Activated CD4-positive, alpha-beta T cell treated with anti-CD3 and anti-CD28 coated beads, Interleukin-2, amount 50 U/mL, for 48 hours (primary cell): ENCODE results near the gene CUL9.
A peak's percentile ranks its signal among the peaks of the same experiment; 100 is the strongest.

Source experiments
- DNase-seq, 2 experiments: peaks; one replicate each; pipeline ENCODE4 v3.0.0-alpha.2; 2020

CUL9 gene

DNA sequence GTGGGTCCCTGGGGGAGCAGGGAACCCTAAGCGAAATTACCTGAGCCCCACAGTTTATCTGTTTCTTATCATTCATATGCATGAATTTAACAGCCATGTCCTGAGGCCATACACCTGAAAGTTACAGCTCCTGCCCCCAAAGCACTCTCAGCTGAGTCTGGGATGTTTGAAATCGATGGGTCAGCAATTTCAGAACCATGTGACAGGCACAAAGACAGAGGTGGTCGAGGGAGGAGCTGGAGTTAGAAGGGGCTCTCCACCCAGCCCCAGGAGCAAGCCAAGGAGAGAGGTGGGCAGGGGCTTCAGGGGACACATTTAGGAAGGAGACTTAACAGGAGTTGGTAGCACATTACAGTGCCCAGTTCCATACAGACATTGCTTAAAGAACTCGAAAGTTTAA, 76.2 kb downstream of the CUL9 start:
- no peak for DNase-seq

DNA sequence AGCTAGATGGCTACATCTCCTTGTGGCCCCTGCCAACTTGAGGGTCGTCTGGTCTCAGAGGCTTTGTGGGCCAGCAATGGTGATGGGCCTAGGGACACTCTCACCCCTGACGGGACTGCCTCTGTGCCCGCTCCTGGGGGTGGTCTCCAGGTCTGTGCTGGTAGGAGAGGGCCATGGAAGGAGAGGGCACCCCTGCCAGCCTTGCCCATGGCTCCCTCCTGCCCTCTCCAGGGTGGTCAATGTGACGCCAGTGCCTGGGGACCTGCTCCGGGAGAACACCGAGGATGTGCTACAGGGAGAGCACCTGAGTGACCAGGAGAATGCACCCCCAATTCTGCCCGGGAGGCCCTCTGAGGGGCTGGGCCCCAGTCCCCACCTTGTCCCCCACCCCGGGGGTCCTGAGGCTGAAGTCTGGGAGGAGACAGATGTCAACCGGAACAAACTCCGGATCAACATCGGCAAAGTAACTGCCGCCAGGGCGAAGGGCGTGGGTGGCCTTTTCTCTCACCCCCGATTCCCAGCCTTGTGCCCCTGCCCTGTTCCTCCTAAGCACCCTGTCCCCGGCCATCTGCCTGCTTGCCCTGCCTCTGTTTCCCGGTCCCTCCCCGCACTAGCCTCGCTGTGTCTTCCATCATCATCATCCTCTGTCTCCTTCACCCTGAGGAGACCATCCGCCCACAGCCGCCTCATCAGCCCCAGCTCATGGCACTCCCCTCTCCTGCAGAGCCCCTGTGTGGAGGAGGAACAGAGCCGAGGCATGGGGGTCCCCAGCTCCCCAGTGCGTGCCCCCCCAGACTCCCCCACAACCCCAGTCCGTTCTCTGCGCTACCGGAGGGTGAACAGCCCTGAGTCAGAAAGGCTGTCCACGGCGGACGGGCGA, 77.1 kb downstream of the CUL9 start:
- DNase-seq = no peak

DNA sequence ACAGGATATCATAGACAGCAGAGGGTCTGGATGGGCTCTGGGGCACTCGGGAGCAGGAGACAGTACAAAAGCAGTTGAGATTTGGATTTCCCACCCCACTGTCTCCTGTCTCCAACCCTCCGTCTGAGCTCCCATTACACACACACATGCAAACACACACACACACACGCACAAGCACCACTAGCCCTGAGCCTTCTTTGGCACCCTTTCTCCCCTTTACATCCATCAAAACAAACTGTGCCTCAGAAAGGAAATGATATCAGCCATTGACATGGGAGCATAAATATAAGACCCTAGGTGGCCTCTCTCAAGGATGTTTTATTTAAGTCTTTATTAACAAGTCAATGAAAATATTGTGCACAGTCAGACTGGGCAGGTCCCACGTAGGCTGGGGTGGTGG, 78.8 kb downstream of the CUL9 start:
- DNase-seq = no peak

DNA sequence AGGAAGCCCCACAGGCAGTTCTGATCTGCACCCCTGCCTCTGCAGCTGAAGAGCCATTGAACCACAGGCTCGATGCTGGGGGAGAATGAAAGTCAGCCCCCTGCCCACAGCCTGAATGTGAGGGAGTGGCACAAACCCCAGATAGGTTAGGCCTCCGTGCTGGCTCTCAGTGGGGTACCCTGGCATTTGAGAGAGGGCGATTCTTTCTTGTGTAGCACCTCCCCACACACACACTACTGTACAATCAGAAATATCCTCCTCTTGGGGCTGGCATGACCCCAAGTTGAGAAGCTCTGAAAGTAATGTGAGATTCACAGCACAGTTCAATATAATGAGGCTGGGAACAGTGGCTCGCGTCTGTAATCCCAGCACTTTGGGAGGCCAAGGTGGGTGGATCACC, 79.2 kb downstream of the CUL9 start:
- DNase-seq = no peak

DNA sequence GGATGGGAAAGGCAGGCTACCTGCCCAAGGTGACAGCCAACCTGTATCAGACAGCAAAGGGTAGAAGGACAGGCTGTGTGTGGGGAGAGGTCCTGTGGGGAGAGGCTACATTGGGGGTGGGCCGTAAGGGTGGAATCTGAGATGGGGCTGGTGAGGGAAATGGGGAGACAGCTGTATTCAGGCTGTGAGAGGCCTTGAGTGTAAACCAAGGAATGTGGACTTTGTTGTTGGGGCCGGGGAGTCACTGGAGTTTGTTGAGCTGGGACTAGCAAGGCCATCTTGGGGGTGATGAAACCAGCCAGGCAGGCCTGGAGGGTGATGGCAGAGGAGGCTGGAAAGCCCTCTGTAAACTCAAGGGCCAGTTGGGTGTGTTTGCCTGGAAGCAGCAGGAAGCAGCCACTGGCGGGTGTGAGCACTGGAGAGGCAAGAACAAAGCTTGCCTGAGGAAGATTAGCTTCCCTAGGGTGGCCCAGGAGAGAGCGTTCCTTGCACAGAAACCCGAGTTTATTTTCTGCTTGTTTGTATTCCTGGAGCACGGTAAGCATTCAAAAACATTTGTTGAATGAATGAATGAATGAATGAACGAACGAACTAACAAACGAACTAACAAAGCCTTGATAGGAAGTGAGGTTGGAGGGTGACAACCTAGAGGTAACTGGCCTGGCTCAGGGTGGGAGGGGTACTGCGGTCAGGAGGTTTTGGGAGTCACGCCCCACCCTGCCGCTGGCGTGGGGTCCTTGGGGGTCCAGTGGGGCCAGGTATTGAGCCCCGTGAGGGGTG, 80.2 kb downstream of the CUL9 start:
- DNase-seq = no peak

DNA sequence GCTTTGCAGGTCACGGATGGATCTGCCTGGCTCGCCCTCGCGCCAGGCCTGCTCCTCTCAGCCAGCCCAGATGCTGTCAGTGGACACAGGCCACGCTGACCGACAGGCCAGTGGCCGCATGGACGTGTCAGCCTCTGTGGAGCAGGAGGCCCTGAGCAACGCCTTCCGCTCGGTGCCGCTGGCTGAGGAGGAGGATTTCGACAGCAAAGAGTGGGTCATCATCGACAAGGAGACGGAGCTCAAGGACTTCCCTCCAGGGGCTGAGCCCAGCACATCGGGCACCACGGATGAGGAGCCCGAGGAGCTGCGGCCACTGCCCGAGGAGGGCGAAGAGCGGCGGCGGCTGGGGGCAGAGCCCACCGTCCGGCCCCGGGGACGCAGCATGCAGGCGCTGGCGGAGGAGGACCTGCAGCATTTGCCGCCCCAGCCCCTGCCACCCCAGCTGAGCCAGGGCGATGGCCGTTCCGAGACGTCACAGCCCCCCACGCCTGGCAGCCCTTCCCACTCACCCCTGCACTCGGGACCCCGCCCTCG, 80.9 kb downstream of the CUL9 start:
- DNase-seq = no peak

DNA sequence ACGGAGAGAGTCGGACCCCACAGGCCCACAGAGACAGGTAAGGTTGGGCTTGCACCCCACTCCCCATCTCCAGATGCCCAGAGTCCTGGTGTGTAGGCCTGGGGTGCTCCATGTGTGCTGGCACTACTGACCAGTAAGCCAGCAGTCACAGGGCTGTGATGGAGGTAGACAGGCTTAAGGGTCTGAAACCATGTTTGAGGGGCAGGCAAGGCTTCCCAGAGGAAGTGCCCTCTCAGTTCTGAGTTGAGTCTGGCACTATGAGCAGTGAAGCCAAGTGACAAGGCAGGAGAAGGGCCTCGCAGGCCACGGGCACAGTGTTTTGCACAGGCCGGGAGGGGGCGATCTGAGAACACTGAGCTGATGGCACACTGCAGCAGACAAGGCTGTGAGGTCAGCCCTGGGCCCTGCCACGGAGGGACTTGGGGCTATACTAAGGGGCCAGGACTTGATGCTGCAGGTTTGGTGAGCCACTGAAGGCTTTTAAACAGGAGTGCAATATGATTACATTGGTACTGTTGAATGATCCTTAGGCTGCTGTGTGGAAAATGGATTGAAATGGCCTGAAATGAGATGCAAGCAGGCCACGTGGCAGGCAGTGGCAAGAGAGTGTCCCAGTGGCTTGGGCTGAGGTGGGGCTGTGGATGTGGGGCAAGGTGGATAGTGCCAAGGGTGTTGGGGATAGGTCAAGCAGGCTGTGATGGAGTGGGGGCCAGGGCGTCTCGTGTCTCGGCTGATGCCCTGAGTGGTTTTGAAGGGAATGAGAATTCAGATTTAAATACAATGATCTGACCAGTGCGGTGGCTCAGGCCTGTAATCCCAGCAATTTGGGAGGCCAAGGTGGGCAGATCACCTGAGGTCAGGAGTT, 81.5 kb downstream of the CUL9 start:
- DNase-seq = peak; percentile 81 to 86

DNA sequence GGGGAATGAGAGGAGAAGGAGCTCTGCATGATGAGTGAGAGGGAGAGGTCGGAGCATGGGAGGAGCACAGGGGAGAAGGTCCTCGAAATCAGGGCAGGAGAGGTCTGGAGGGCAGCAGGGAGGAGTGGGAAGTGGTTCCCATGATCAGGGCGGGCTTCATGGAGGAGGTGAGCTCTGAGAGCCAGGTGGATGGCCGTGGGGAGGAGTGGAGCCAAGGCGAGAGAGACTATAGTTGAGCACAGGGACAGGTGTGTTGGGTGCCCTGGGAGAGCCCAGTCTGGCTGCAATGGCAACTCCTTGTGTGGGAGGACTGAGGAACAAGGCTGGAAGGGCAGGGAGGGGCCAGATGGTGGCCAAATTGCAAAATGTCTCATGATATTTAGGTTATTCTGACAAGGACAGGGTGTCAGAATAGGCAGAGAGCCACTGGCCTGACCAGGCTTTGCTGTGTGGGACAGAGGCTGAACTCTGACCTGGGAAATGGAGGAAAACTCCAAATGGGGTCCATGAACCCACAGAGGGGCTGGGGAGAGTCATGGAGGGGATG, 82.7 kb downstream of the CUL9 start:
- DNase-seq = no peak

DNA sequence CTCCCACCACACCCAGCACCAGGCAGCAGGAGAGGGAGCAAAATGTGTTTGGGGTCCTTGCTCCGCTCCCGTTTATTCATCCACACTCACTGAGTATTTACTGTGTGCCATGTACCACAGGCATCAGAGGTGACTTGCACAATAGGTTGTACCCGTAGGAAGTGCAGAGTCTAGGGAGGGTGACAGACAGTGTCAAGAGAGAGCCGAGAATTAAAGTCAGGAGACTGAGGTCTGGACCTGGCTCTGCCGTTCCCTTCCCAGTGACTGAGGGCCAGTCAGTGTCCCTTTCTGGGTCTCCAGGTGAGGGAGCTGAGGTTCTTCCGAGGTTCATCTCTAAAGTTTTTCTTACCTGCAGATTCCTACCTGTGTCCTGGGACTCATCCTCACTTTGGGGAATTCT, 83.6 kb downstream of the CUL9 start:
- no peak for DNase-seq

DNA sequence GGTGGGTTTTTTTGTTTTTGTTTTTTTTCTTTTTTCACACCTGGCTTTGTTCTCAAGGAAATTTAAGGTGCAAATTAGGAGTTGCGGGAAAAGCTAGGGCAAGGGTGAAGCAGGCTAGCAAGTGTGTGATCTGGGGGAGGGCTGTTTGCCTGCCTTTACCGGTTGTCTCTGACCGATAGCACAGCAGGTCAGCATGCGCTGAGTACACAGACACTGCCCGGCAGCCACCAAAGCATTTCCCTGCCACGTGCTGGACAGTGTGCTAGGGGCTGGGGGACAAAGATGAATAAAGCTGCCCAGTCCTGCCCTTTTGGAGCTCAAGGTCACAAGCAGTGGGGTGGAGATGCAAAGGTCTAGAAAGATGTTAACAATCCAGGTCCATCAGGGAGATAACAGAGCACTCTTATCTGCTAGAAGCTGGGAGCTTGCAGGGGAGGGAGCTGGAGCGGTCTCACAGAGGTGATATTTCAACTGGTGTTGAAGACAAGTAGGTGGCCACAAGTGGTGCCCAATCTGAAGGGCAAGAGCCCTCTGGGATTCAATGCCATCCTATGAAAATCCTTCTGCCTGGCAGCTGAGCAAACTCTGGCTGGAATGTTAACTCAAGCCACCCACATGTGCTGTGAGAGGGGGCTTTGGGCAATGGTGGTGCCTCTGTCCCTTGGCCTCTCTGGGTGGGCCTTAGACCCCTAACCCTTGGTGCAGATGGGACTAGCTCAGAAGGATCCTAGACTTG, 85.8 kb downstream of the CUL9 start:
- no peak for DNase-seq

DNA sequence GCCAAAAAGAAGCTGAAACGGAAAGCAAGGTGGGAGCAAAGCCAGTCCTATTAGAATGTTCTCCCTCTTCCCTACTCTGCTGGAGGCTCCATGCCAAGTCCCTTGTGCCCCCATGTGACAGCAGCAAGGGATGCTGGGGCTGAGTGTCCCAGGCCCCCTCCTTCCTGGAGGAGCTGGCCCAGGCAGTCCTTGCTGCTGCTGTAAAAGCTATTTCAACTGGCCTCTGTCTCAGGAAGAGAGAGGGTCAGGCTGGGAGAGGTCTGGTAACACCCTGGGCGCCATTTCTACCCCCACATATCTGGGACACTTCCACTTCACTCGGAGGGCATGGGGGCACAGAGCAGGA, 86.3 kb downstream of the CUL9 start:
- no peak for DNase-seq

DNA sequence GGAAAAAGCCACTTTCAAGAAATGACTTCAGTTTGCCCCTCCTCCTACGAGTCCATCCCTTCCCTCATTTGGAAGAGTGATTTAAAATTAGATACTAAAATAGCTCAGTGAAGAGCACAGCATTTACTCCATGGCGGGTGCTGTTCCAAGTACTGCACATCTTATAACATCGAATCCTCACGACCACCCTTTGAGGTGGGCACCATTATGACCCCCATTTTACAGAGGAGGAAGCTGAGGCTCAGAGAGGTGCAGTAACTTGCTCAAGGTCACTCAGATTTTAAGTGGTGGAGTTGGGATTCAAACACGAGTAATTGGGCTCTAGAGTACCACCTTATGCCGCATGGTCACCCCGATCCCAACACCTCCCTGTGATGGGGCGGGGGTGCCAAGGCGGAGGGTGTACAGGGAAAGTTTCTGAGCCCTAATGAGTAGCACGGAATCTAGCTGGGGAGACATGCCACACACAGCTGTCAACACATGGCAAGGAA, 86.8 kb downstream of the CUL9 start:
- no peak for DNase-seq

DNA sequence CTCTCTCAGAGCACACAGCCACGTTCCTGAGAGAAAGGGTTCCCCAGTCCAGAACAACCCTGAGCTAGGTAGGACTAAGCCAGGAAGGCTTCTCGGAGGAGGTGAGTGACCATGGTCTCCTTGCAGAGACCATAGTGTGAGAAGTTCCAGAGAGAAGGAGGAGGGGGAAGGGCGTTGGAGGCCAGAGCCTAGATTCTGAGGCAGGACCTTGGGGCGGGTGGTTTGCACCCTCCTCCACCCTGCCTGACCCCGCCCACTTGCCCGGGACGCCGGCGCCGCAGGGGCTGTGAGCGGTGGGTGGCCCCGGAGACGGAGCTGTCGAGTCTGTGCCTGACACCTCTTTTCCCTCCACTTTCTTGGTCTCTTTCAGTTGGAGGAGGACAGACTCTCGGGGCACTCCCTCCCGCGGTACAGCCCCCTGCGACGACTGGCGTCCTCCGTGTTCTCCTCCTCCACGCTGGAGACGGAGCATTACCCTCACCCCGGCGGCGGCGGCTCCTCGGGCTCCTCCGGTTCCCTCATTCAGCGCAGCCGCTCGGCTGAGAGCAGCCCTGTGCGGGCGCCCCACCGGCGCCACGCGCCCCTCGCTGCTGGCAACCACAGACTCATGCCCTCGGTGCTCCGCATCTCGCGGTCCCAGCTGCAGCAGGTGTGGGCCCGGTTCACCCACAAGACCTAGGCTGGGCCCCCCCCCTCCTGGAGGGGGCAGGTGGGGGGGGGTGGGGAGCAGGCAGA, 87.4 kb downstream of the CUL9 start:
- DNase-seq = peak; percentile 51 to 56

DNA sequence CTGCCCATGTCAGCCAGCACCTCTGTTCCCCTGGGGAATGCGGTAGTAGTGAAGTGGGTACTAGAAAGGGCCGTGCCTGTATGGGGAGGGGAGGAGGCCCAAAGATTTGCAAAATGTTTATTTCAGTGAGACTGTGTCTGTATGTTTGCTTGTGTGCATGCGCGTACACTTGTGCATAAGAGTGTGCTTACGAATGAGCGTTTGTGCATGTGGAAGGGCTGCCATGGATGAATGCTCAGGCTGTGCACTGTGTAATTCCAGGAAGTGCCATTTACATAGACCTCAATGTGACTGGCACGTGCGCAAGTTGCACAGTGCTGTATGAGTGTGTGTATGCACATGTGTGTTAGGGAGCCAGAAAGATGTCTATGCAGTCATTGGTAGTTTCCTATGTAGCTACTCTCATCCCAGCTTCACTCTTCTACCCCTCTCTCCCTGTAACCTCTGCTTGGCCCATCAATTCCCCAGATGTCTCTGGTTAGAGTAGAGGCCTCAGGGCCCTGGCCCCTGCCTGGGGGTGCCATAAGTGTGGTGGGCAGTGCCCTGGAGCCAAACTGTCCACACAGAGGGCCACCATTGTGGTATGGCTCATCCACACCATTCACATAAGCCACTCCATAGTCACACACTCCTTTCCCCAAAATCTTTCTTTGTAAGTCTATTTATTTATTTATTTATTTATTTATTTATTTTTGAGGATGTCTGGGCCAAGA, 89.3 kb downstream of the CUL9 start:
- DNase-seq = no peak

DNA sequence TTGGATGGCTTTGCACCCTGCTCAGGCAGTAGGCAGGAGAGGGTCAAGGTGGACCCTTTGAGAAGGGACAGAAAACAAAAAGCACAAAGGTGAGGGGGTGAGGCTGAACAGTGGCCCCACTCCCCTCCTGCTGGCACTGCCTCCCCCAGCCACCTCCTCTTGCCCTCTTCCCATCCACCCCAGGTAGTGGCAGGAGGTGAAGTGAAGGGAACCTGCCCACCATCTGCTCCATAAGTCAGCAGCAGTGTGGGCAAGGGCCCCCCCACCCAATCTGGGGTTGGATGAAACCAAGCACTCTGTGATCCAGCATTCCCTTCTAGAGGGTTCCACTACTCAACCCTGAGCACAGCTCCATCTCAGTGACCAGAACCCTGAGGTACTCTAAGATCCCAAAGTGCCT, 89.9 kb downstream of the CUL9 start:
- no peak for DNase-seq

DNA sequence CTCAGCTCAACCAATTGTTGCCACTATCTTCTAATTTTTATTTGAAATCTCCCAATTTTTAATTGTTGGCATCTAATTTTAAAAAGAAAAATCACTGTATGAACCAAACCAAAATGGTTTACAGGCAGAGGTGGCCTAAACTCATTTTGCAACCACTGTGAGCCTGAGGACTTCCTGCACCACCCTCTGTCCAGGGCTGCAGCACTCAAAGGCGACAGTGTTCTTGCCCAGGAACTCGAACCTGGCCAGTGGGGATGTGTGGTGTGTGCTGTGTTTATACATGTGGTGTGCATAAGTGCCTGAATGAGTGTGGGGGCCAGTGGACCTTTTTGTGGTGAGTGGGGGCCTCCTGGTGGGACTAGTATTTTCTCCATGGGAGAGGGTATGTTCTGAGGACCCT, 91.7 kb downstream of the CUL9 start:
- DNase-seq = no peak
